Thoracic aorta (tissue), 2 donors: Measurements from ENCODE around the gene PDCD5. TPM values are rescaled to one million over a fixed set of nuclear protein-coding genes. Genes with fewer than 3 reads are reported as not detected.
A peak's percentile ranks its signal among the peaks of the same experiment; 100 is the strongest.
"Not testable (repeated sequence)": the region's sequence is repeated elsewhere in the genome, so short reads cannot be mapped to it uniquely, and the experiment has no call there.

Experiments used
- ATAC-seq: fragments of 150-250 bp; one replicate; pipeline ENCODE4 v1.8.0; 2017; ENCODE audit warnings: low read depth; ENCODE audit not compliant: insufficient number of reproducible peaks, low FRiP score
- DNase-seq: peaks from one replicate; pipeline ENCODE4 v3.0.0-alpha.2; 2020; ENCODE audit warnings: low spot score
- H3K27ac ChIP-seq, 2 donors: fragments of 200-600 bp; sonication (generic); 1 replicate in 1 of 2; 2 replicates in 1 of 2; pipeline ENCODE4 v1.5.1; 2016; ENCODE audit warnings: mild to moderate bottlenecking in 2 of 2, moderate library complexity in 2 of 2
- H3K27me3 ChIP-seq: fragments of 200-600 bp; sonication (generic); replicated peaks from 2 replicates; pipeline ENCODE4 v1.6.0; 2016; ENCODE audit warnings: mild to moderate bottlenecking; ENCODE audit not compliant: insufficient read depth
- H3K36me3 ChIP-seq: fragments of 200-600 bp; sonication (generic); one replicate; pipeline ENCODE4 v1.5.1; 2016
- H3K4me1 ChIP-seq, 2 donors: fragments of 200-600 bp; sonication (generic); 1 replicate in 1 of 2; 2 replicates in 1 of 2; pipeline versions ENCODE4 v1.5.1 to v1.6.0; 2016; ENCODE audit warnings: low read depth in 2 of 2, mild to moderate bottlenecking in 1 of 2; ENCODE audit not compliant: control insufficient read depth in 1 of 2
- H3K4me3 ChIP-seq: fragments of 200-600 bp; sonication (generic); 2 replicates; pipeline ENCODE4 v1.5.1; 2016; ENCODE audit warnings: mild to moderate bottlenecking
- H3K9me3 ChIP-seq: fragments of 200-600 bp; sonication (generic); 2 replicates; pipeline ENCODE4 v1.5.1; 2016
- CTCF ChIP-seq: fragments of 200-600 bp; sonication (generic); IDR thresholded peaks from one replicate; pipeline ENCODE4 v1.5.1; 2019; ENCODE audit warnings: antibody characterized with exemption
- total RNA-seq, 2 donors: library from RNA; depleted of rRNA; stranded (reverse); fragments of >200 nt; gene quantifications; one replicate each; pipeline versions ENCODE4 v1.1.0 to v1.2.3, GENCODE V29; 2016

The PDCD5 gene
- total RNA-seq, 2 donors from 2014 or later, result 76.0 to 105 TPM

- no peaks in the 10 kb centered on the region for H3K9me3 ChIP-seq
- no peaks in the 10 kb centered on the region for H3K36me3 ChIP-seq
- no peak overlapping the region for H3K27ac ChIP-seq
- ATAC-seq, result no peak
- H3K4me3 ChIP-seq, result no peak overlapping the region
- no peak for TF ChIP-seq CTCF
- H3K4me1 ChIP-seq, result no peaks in the 10 kb centered on the region
- no peak for DNase-seq
- H3K27me3 ChIP-seq, result no peaks in the 10 kb centered on the region
Measured at GRCh38 chr19:32573492-32573794, 7.5 kb upstream of the PDCD5 start.

- Histone ChIP-seq H3K36me3 (no peaks in the 10 kb centered on the region), H3K4me3 (no peak overlapping the region), H3K27me3 (no peaks in the 10 kb centered on the region), H3K27ac (no peak overlapping the region), H3K4me1 (peaks cover 0 to 2% of the 10 kb centered on the region in 2 donors), H3K9me3 (no peaks in the 10 kb centered on the region)
- no peak for DNase-seq
- no peak for TF ChIP-seq CTCF
- ATAC-seq, result no peak
Measured at GRCh38 chr19:32576790-32577189, 4.2 kb upstream of the PDCD5 start.

GRCh38 chr19:32580353-32580900 is 563 bp upstream of the PDCD5 start:
- ATAC-seq, result peak; percentile 47
- no peak for DNase-seq
- peak overlapping the region; percentile 56 to 78 for H3K27ac ChIP-seq

GRCh38 chr19:32581705-32582179 is 752 bp downstream of the PDCD5 start:
- peaks cover 18% of the 10 kb centered on the region for H3K36me3 ChIP-seq
- ATAC-seq, result no peak
- peaks cover 4 to 13% of the 10 kb centered on the region in 2 donors for H3K4me1 ChIP-seq
- H3K4me3 ChIP-seq, result peak overlapping the region; percentile 99
- H3K27me3 ChIP-seq, result no peaks in the 10 kb centered on the region
- no peak for DNase-seq
- no peaks in the 10 kb centered on the region for H3K9me3 ChIP-seq
- TF ChIP-seq CTCF, result no peak
- peak overlapping the region; percentile 53 to 78 for H3K27ac ChIP-seq

More at GRCh38 chr19:32580353-32580900, 563 bp upstream of the PDCD5 start:
- Histone ChIP-seq H3K9me3 (no peaks in the 10 kb centered on the region), H3K27me3 (no peaks in the 10 kb centered on the region), H3K4me3 (peak overlapping the region; percentile 99), H3K4me1 (peaks cover 4 to 13% of the 10 kb centered on the region in 2 donors), H3K36me3 (peaks cover 7% of the 10 kb centered on the region)
- TF ChIP-seq CTCF, result no peak

GRCh38 chr19:32587747-32588504 is 6.9 kb downstream of the PDCD5 start:
- peaks cover 27% of the 10 kb centered on the region for H3K36me3 ChIP-seq
- H3K9me3 ChIP-seq, ATAC-seq, H3K4me3 ChIP-seq, H3K27ac ChIP-seq, H3K4me1 ChIP-seq, DNase-seq, H3K27me3 ChIP-seq: not testable (repeated sequence)
